ENCODE results near the gene S100A4.

DNA sequence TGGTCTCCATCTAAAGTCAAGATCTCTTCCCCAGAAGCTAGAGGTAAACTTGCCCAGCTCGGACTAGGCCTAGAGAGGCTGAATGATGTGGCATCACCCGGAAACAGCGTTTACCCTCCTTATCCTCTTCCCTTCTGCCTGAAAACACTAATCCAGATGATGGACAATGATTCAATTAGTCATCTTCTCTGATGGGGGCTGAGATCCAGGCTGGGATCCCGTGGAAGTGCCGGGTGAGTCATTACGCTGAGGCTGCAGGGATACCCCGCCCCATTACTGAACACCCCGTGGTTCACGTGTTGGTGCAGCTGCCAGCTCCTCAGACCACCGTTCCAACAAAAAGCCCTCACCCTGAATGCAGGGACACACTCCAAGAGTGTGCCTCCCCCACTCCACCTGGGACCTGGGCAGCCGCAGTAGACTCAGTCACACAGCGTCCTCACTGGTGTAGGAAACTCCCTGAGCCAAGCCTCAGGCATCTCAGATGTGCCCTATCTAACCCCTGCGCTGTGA is 11.9 kb downstream of the S100A4 start:
- TF ChIP-seq ZNF317 (CRISPR knock-in tag; IDR thresholded peaks at IDR 0.05; ENCODE audit: borderline replicate concordance, low read depth), result no peak
- TF ChIP-seq, protein P1, sequence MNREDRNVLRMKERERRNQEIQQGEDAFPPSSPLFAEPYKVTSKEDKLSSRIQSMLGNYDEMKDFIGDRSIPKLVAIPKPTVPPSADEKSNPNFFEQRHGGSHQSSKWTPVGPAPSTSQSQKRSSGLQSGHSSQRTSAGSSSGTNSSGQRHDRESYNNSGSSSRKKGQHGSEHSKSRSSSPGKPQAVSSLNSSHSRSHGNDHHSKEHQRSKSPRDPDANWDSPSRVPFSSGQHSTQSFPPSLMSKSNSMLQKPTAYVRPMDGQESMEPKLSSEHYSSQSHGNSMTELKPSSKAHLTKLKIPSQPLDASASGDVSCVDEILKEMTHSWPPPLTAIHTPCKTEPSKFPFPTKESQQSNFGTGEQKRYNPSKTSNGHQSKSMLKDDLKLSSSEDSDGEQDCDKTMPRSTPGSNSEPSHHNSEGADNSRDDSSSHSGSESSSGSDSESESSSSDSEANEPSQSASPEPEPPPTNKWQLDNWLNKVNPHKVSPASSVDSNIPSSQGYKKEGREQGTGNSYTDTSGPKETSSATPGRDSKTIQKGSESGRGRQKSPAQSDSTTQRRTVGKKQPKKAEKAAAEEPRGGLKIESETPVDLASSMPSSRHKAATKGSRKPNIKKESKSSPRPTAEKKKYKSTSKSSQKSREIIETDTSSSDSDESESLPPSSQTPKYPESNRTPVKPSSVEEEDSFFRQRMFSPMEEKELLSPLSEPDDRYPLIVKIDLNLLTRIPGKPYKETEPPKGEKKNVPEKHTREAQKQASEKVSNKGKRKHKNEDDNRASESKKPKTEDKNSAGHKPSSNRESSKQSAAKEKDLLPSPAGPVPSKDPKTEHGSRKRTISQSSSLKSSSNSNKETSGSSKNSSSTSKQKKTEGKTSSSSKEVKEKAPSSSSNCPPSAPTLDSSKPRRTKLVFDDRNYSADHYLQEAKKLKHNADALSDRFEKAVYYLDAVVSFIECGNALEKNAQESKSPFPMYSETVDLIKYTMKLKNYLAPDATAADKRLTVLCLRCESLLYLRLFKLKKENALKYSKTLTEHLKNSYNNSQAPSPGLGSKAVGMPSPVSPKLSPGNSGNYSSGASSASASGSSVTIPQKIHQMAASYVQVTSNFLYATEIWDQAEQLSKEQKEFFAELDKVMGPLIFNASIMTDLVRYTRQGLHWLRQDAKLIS (CRISPR knock-in tag; IDR thresholded peaks at IDR 0.05; ENCODE audit: borderline replicate concordance), result no peak
- no peak for TF ChIP-seq CREM (CRISPR knock-in tag; IDR thresholded peaks at IDR 0.05)
- TF ChIP-seq CTCF (IDR thresholded peaks at IDR 0.05), result no peak
- TF ChIP-seq AR (CRISPR knock-in tag; IDR thresholded peaks at IDR 0.05), result no peak
- TF ChIP-seq ATF2 (CRISPR knock-in tag; IDR thresholded peaks at IDR 0.05; ENCODE audit: borderline replicate concordance, low read depth), result no peak
- no peak for TF ChIP-seq TCF7 (CRISPR knock-in tag; IDR thresholded peaks at IDR 0.05; ENCODE audit: low read depth)
- no peak for TF ChIP-seq NFYB (CRISPR knock-in tag; conservative IDR thresholded peaks at IDR 0.05; ENCODE audit: low read depth)
- no peak for TF ChIP-seq USF2 (CRISPR knock-in tag; IDR thresholded peaks at IDR 0.05)
- no peak for TF ChIP-seq MLX (CRISPR knock-in tag; IDR thresholded peaks at IDR 0.05)

Data from WTC11 (cell line).